ENCODE results near the gene TRIM42.

Gene TRIM42

GRCh38 chr3:140748171-140748570 lies 70.3 kb downstream of the TRIM42 start:
- TF ChIP-seq CTCF (IDR thresholded peaks at IDR 0.05), result no peak
- H3K27ac ChIP-seq, result no peak overlapping the region
- no peaks in the 10 kb centered on the region for H3K36me3 ChIP-seq
- DNase-seq, result no peak
- peaks cover 0 to 11% of the 10 kb centered on the region in 2 donors for H3K27me3 ChIP-seq
- no peaks in the 10 kb centered on the region for H3K4me1 ChIP-seq
- H3K9me3 ChIP-seq, result no peaks in the 10 kb centered on the region
- H3K4me3 ChIP-seq, result no peak overlapping the region
- intact Hi-C loops (cut with DNase I; ENCODE audit: low total_unique reads), result no loop called here

- Histone ChIP-seq H3K4me3 (no peak overlapping the region), H3K9me3 (no peaks in the 10 kb centered on the region), H3K27ac (no peak overlapping the region), H3K4me1 (no peaks in the 10 kb centered on the region), H3K27me3 (peaks cover 0 to 11% of the 10 kb centered on the region in 2 donors), H3K36me3 (no peaks in the 10 kb centered on the region)
- no peak for TF ChIP-seq CTCF (IDR thresholded peaks at IDR 0.05)
- intact Hi-C loops (cut with DNase I; ENCODE audit: low total_unique reads), result no loop called here
- no peak for DNase-seq
Measured at GRCh38 chr3:140748903-140749302, 71.0 kb downstream of the TRIM42 start.

Data from tibial artery (tissue), 4 donors.